MCF 10A (cell line): ENCODE results near the gene VWA3B. TPM values are rescaled to one million over a fixed set of nuclear protein-coding genes. Genes with fewer than 3 reads are reported as not detected.

Source experiments
- BruUV-seq: library from RNA; stranded (reverse); fragments of 400-500 nt; replicated peaks from 2 replicates; lab custom pipeline; 2021; lab: Mats Ljungman, UMichigan
- CTCF ChIA-PET: fragments of 300-600 bp; sonication (Branson Sonifier 250); formaldehyde crosslinking; extraction: SDS; loops from one replicate; lab custom pipeline; 2021; ENCODE audit warnings: antibody characterized with exemption, inconsistent platforms; lab: Yijun Ruan, JAX
- POLR2A ChIA-PET: fragments of 300-600, 350-650 bp; sonication (Branson Sonifier 250); formaldehyde crosslinking; extraction: SDS; loops from one replicate; lab custom pipeline; 2020; ENCODE audit warnings: antibody characterized with exemption, inconsistent platforms; lab: Yijun Ruan, JAX
- DNase-seq: peaks from one replicate; pipeline ENCODE4 v3.0.0-alpha.2; 2018; ENCODE audit not compliant: unreplicated experiment
- H3K27ac Mint-ChIP-seq: one replicate; pipeline ENCODE4 v1.8.0; 2022; ENCODE audit warnings: mild to moderate bottlenecking, low read depth, mixed read lengths; ENCODE audit not compliant: unreplicated experiment
- H3K27me3 Mint-ChIP-seq: one replicate; pipeline ENCODE4 v1.8.0; 2022; ENCODE audit warnings: mixed read lengths; ENCODE audit not compliant: insufficient read depth, unreplicated experiment
- H3K36me3 Mint-ChIP-seq: one replicate; pipeline ENCODE4 v1.8.0; 2022; ENCODE audit warnings: mild to moderate bottlenecking, moderate library complexity, mixed read lengths; ENCODE audit not compliant: insufficient read depth, unreplicated experiment
- H3K4me1 Mint-ChIP-seq: one replicate; pipeline ENCODE4 v1.8.0; 2022; ENCODE audit warnings: mixed read lengths; ENCODE audit not compliant: insufficient read depth, unreplicated experiment
- H3K4me3 Mint-ChIP-seq: one replicate; pipeline ENCODE4 v1.8.0; 2022; ENCODE audit warnings: mild to moderate bottlenecking, moderate library complexity, mixed read lengths; ENCODE audit not compliant: unreplicated experiment
- H3K9me3 Mint-ChIP-seq: one replicate; pipeline ENCODE4 v1.8.0; 2022; ENCODE audit warnings: mixed read lengths; ENCODE audit not compliant: unreplicated experiment
- CTCF ChIP-seq: fragments of 200-600 bp; IDR thresholded peaks from one replicate; pipeline ENCODE4 v1.8.0; 2022; ENCODE audit warnings: antibody characterized with exemption, mild to moderate bottlenecking; ENCODE audit not compliant: unreplicated experiment
- intact Hi-C: fragments of 100-400 bp; cut with micrococcal nuclease; formaldehyde crosslinking; loops from 2 replicates; pipeline ENCODE4 v1.14.1; 2022
- total RNA-seq: library from RNA; stranded (reverse); gene quantifications from 2 replicates; pipeline ENCODE4 v1.2.3, GENCODE V29; 2022

VWA3B gene
- total RNA-seq, 1 experiment from 2014 or later: not detected

DNA sequence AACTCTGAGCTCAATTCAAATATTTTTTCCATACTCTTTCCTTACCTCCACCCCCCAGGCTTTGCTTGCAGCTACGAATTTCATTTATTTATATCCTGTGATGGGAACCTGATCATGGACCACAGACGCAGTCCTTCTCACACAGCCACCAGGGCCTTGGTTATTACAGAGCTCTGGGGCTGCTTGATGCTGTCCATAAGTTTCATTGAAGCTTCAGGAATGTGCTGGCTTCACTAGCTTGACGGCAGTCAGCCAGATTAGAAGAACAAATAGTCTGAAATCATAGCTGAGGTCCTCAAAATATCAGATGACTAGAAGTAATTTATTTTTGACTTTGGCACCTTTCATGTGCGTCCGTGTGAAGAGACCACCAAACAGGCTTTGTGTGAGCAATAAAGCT lies 104.9 kb downstream of the VWA3B start:
- CTCF ChIA-PET: interaction anchor here (0.9 to 1.4 kb wide), 4 partner anchors 188 to 492 kb away, joined by 3 to 6 read pairs (median 4); no protein-coding TSS in a partner anchor
- no peak overlapping the region for H3K27ac Mint-ChIP-seq

GRCh38 chr2:98201576-98201975 lies 114.6 kb downstream of the VWA3B start:
- CTCF ChIA-PET: no interaction called here
- no peak for TF ChIP-seq CTCF
- BruUV-seq: no TSS peak
- no peak for DNase-seq
- no peaks in the 10 kb centered on the region for H3K9me3 Mint-ChIP-seq
- H3K36me3 Mint-ChIP-seq: no peaks in the 10 kb centered on the region
- intact Hi-C loops: no loop called here
- POLR2A ChIA-PET: interaction anchor here (0.9 kb wide), 1 partner anchor 10 kb away, joined by 3 read pairs; no protein-coding TSS in a partner anchor
- no peaks in the 10 kb centered on the region for H3K27me3 Mint-ChIP-seq
- H3K27ac Mint-ChIP-seq: no peak overlapping the region
- H3K4me3 Mint-ChIP-seq: no peak overlapping the region
- no peaks in the 10 kb centered on the region for H3K4me1 Mint-ChIP-seq

More for the DNA sequence above, 104.9 kb downstream of the VWA3B start:
- Mint-ChIP-seq H3K9me3 (no peaks in the 10 kb centered on the region), H3K27me3 (no peaks in the 10 kb centered on the region), H3K4me1 (no peaks in the 10 kb centered on the region), H3K4me3 (no peak overlapping the region), H3K36me3 (no peaks in the 10 kb centered on the region)
- no peak for DNase-seq
- POLR2A ChIA-PET: interaction anchor here (0.7 kb wide), 1 partner anchor 19 kb away, joined by 4 read pairs; no protein-coding TSS in a partner anchor
- intact Hi-C loops: loop anchor here (2.0 kb wide), 1 partner anchor 193 kb away; no protein-coding TSS in a partner anchor
- no TSS peak for BruUV-seq
- no peak for TF ChIP-seq CTCF

- Mint-ChIP-seq H3K4me3 (no peak overlapping the region), H3K27me3 (peaks cover 10% of the 10 kb centered on the region), H3K9me3 (no peaks in the 10 kb centered on the region), H3K4me1 (no peaks in the 10 kb centered on the region), H3K27ac (no peak overlapping the region), H3K36me3 (no peaks in the 10 kb centered on the region)
- POLR2A ChIA-PET: no interaction called here
- TF ChIP-seq CTCF: no peak
- intact Hi-C loops: no loop called here
- CTCF ChIA-PET: interaction anchor here (1.0 kb wide), 1 partner anchor 399 kb away, joined by 3 read pairs; no protein-coding TSS in a partner anchor
- peak; percentile 7 for DNase-seq
- no TSS peak for BruUV-seq
Measured at GRCh38 chr2:98205889-98206288, 118.9 kb downstream of the VWA3B start.

- Mint-ChIP-seq H3K4me1 (peaks cover 9% of the 10 kb centered on the region), H3K9me3 (no peaks in the 10 kb centered on the region), H3K36me3 (no peaks in the 10 kb centered on the region), H3K27me3 (peaks cover 29% of the 10 kb centered on the region), H3K27ac (no peak overlapping the region), H3K4me3 (no peak overlapping the region)
- CTCF ChIA-PET: interaction anchor here (0.5 to 1.6 kb wide), 3 partner anchors 24 to 405 kb away, joined by 3 to 4 read pairs (median 4); no protein-coding TSS in a partner anchor
- BruUV-seq: no TSS peak
- POLR2A ChIA-PET: interaction anchor here (1.5 kb wide), 1 partner anchor 11 kb away, joined by 3 read pairs; no protein-coding TSS in a partner anchor
- no peak for TF ChIP-seq CTCF
- intact Hi-C loops: no loop called here
- DNase-seq: no peak
Measured at GRCh38 chr2:98212092-98213000, 125.4 kb downstream of the VWA3B start.
